ENCODE results near the gene TULP4. TPM values are rescaled to one million over a fixed set of nuclear protein-coding genes. Genes with fewer than 3 reads are reported as not detected.

The TULP4 gene
- polyA plus RNA-seq, 1 donor (not counting 4 experiments of a cell fraction or from before 2014, with no cell fraction given): 13.1 TPM

- Histone ChIP-seq H3K36me3 (ENCODE audit: control insufficient read depth in 2 of 2, extremely low read depth in 1 of 2, insufficient read depth in 2 of 2, low read length in 2 of 2) (peaks cover 0 to 1% of the 10 kb centered on the region in 2 experiments), H3K9ac (ENCODE audit: control insufficient read depth, extremely low read depth, insufficient read depth, low read length) (no peak overlapping the region), H3K27ac (ENCODE audit: control insufficient read depth, insufficient read depth, low read length) (no peak overlapping the region), H3K27me3 (ENCODE audit: control insufficient read depth, extremely low read depth, insufficient read depth, low read length) (no peaks in the 10 kb centered on the region), H3K4me1 (ENCODE audit: control insufficient read depth, extremely low read depth, insufficient read depth, low read length) (peaks cover 24% of the 10 kb centered on the region), H2AFZ (ENCODE audit: control insufficient read depth, low read length) (no peak overlapping the region), H3K9me1 (ENCODE audit: control insufficient read depth, extremely low read depth, insufficient read depth, low read length) (peaks cover 4% of the 10 kb centered on the region), H3K4me3 (ENCODE audit: control insufficient read depth in 2 of 3, extremely low read depth in 1 of 3, insufficient read depth in 2 of 3, low read depth in 1 of 3, low read length in 3 of 3) (no peak overlapping the region), H3K9me3 (ENCODE audit: control insufficient read depth, low read depth, low read length) (peaks cover under 1% of the 10 kb centered on the region), H3K79me2 (ENCODE audit: control insufficient read depth, insufficient read depth, low read length) (peaks cover 48% of the 10 kb centered on the region), H4K20me1 (ENCODE audit: control insufficient read depth, extremely low read depth, insufficient read depth, low read length) (peaks cover 5% of the 10 kb centered on the region), H3K4me2 (ENCODE audit: control insufficient read depth, extremely low read depth, insufficient read depth, low read depth, low read length) (no peak overlapping the region)
- DNase-seq (ENCODE audit: low read depth, low spot score) (no peak), FAIRE-seq (no peak)
- dilution Hi-C loops (cut with MboI; ENCODE audit: extremely low pct_ligation_motif_present, low sequenced_read_pairs): no loop called here
- TF ChIP-seq EZH2 (IDR thresholded peaks at IDR 0.05; ENCODE audit: low read length): no peak
- no peak for TF ChIP-seq CTCF (optimal IDR thresholded peaks at IDR 0.05 in 1 of 3, IDR thresholded peaks at IDR 0.05 in 1 of 3, conservative IDR thresholded peaks at IDR 0.05 in 1 of 3; ENCODE audit: extremely low read depth in 1 of 3, insufficient read depth in 2 of 3, low read length in 3 of 3)
These were observed 14.9 kb downstream of the TULP4 start for GRCh38 chr6:158327211-158327610.

DNA sequence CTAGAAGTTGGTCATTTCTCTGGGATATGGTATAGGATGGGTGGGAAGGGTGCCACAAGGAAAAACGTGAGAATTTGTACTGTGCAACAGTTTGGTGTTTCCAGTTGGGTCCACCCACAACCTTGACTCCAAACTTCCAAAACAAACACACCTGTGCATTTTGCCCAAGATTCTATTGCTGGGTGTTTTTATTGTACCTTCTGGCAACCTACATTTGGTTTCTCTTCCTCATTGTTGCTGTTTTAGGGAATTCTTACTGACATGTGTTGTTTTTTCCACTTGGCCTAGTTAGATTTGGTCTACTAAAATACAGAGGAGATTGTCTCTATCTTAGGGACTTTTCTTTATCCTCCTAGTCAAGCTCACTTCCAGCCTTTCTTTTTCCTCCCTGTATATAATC is 16.7 kb downstream of the TULP4 start:
- no peak overlapping the region for H2AFZ ChIP-seq (ENCODE audit: control insufficient read depth, low read length)
- no peak overlapping the region for H3K4me3 ChIP-seq (ENCODE audit: control insufficient read depth in 2 of 3, extremely low read depth in 1 of 3, insufficient read depth in 2 of 3, low read depth in 1 of 3, low read length in 3 of 3)
- no peak for FAIRE-seq
- H3K9ac ChIP-seq (ENCODE audit: control insufficient read depth, extremely low read depth, insufficient read depth, low read length): no peak overlapping the region
- H3K27me3 ChIP-seq (ENCODE audit: control insufficient read depth, extremely low read depth, insufficient read depth, low read length): no peaks in the 10 kb centered on the region
- peaks cover 6% of the 10 kb centered on the region for H3K4me1 ChIP-seq (ENCODE audit: control insufficient read depth, extremely low read depth, insufficient read depth, low read length)
- H3K79me2 ChIP-seq (ENCODE audit: control insufficient read depth, insufficient read depth, low read length): peaks cover 49% of the 10 kb centered on the region
- H4K20me1 ChIP-seq (ENCODE audit: control insufficient read depth, extremely low read depth, insufficient read depth, low read length): no peaks in the 10 kb centered on the region
- no peak overlapping the region for H3K27ac ChIP-seq (ENCODE audit: control insufficient read depth, insufficient read depth, low read length)
- peaks cover 2% of the 10 kb centered on the region for H3K9me3 ChIP-seq (ENCODE audit: control insufficient read depth, low read depth, low read length)
- no peak for DNase-seq (ENCODE audit: low read depth, low spot score)
- dilution Hi-C loops (cut with MboI; ENCODE audit: extremely low pct_ligation_motif_present, low sequenced_read_pairs): no loop called here
- H3K9me1 ChIP-seq (ENCODE audit: control insufficient read depth, extremely low read depth, insufficient read depth, low read length): no peaks in the 10 kb centered on the region
- no peak overlapping the region for H3K4me2 ChIP-seq (ENCODE audit: control insufficient read depth, extremely low read depth, insufficient read depth, low read depth, low read length)
- no peak for TF ChIP-seq EZH2 (IDR thresholded peaks at IDR 0.05; ENCODE audit: low read length)
- TF ChIP-seq CTCF (optimal IDR thresholded peaks at IDR 0.05 in 1 of 3, IDR thresholded peaks at IDR 0.05 in 1 of 3, conservative IDR thresholded peaks at IDR 0.05 in 1 of 3; ENCODE audit: extremely low read depth in 1 of 3, insufficient read depth in 2 of 3, low read length in 3 of 3): no peak
- H3K36me3 ChIP-seq (ENCODE audit: control insufficient read depth in 2 of 2, extremely low read depth in 1 of 2, insufficient read depth in 2 of 2, low read length in 2 of 2): peaks cover 0 to 4% of the 10 kb centered on the region in 2 experiments

All from keratinocyte (primary cell).